Astrocyte (in vitro differentiated cells and primary cell): ENCODE results near the gene PRKCA. TPM values are rescaled to one million over a fixed set of nuclear protein-coding genes. Genes with fewer than 3 reads are reported as not detected.

Experiments
- DNase-seq: peaks from one replicate; pipeline ENCODE4 v3.0.0-alpha.2; 2010; ENCODE audit warnings: low read depth
- FAIRE-seq: peaks from 2 replicates; lab custom pipeline; 2011; peaks lifted over from hg19 to GRCh38; lab: Jason Lieb, UNC
- H2AFZ ChIP-seq: 2 replicates; pipeline ENCODE4 v1.6.0; 2012; ENCODE audit warnings: low read depth, low read length, inconsistent platforms
- H3K27ac ChIP-seq: 2 replicates; pipeline ENCODE4 v1.5.1; 2011; ENCODE audit warnings: low read depth, low read length, inconsistent platforms
- H3K27me3 ChIP-seq: 2 replicates; pipeline ENCODE4 v1.6.0; 2011; ENCODE audit warnings: low read length, inconsistent platforms; ENCODE audit not compliant: insufficient read depth
- H3K36me3 ChIP-seq: 2 replicates; pipeline ENCODE4 v1.5.1; 2011; ENCODE audit warnings: low read length, inconsistent platforms; ENCODE audit not compliant: insufficient read depth
- H3K4me1 ChIP-seq: 2 replicates; pipeline ENCODE4 v1.5.1; 2011; ENCODE audit warnings: low read length, inconsistent platforms; ENCODE audit not compliant: insufficient read depth
- H3K4me2 ChIP-seq: 2 replicates; pipeline ENCODE4 v1.6.0; 2012; ENCODE audit warnings: low read length, inconsistent platforms
- H3K4me3 ChIP-seq: 2 replicates; pipeline ENCODE4 v1.5.1; 2011; ENCODE audit warnings: low read depth, mild to moderate bottlenecking, low read length, inconsistent platforms; ENCODE audit not compliant: insufficient read depth
- H3K79me2 ChIP-seq: 2 replicates; pipeline ENCODE4 v1.6.0; 2012; ENCODE audit warnings: mild to moderate bottlenecking, low read length, inconsistent platforms; ENCODE audit not compliant: insufficient read depth
- H3K9ac ChIP-seq: 2 replicates; pipeline ENCODE4 v1.6.0; 2012; ENCODE audit warnings: mild to moderate bottlenecking, low read length, inconsistent platforms
- H3K9me3 ChIP-seq: 2 replicates; pipeline ENCODE4 v1.5.1; 2012; ENCODE audit warnings: low read depth, mild to moderate bottlenecking, low read length, inconsistent platforms; ENCODE audit not compliant: insufficient read depth
- H4K20me1 ChIP-seq: 2 replicates; pipeline ENCODE4 v1.6.0; 2012; ENCODE audit warnings: low read length, inconsistent platforms; ENCODE audit not compliant: insufficient read depth
- H3K27ac Mint-ChIP-seq: one replicate; pipeline ENCODE4 v1.8.0; 2021; ENCODE audit warnings: mild to moderate bottlenecking, mixed read lengths; ENCODE audit not compliant: unreplicated experiment
- H3K27me3 Mint-ChIP-seq: one replicate; pipeline ENCODE4 v1.8.0; 2021; ENCODE audit warnings: low read depth, mixed read lengths; ENCODE audit not compliant: unreplicated experiment
- H3K36me3 Mint-ChIP-seq: one replicate; pipeline ENCODE4 v1.8.0; 2021; ENCODE audit warnings: low read depth, mixed read lengths; ENCODE audit not compliant: unreplicated experiment
- H3K4me1 Mint-ChIP-seq: one replicate; pipeline ENCODE4 v1.8.0; 2021; ENCODE audit warnings: low read depth, mixed read lengths; ENCODE audit not compliant: unreplicated experiment
- H3K4me3 Mint-ChIP-seq: one replicate; pipeline ENCODE4 v1.8.0; 2021; ENCODE audit warnings: mild to moderate bottlenecking, moderate library complexity, mixed read lengths; ENCODE audit not compliant: unreplicated experiment
- H3K9me3 Mint-ChIP-seq: one replicate; pipeline ENCODE4 v1.8.0; 2021; ENCODE audit warnings: mild to moderate bottlenecking, mixed read lengths; ENCODE audit not compliant: unreplicated experiment
- CTCF ChIP-seq: IDR thresholded peaks from 2 replicates; pipeline ENCODE4 v1.5.1; 2011; ENCODE audit warnings: low read depth, mild to moderate bottlenecking, inconsistent platforms, low read length, moderate library complexity; ENCODE audit not compliant: insufficient read depth
- EZH2 ChIP-seq: IDR thresholded peaks from 2 replicates; pipeline ENCODE4 v1.6.1; 2012; ENCODE audit warnings: mild to moderate bottlenecking, low read length, inconsistent platforms; ENCODE audit not compliant: insufficient read depth
- total RNA-seq: library from RNA; stranded (reverse); gene quantifications from 2 replicates; pipeline ENCODE4 v1.2.1, GENCODE V29; 2021

PRKCA gene
- total RNA-seq, 1 donor from 2014 or later = 49.9 TPM

GRCh38 chr17:66849851-66850580 is 547.6 kb downstream of the PRKCA start:
- Histone ChIP-seq H3K9ac (no peak overlapping the region), H3K4me2 (no peak overlapping the region), H2AFZ (no peak overlapping the region), H3K27ac (no peak overlapping the region), H3K9me3 (no peaks in the 10 kb centered on the region), H3K79me2 (no peaks in the 10 kb centered on the region), H3K36me3 (no peaks in the 10 kb centered on the region), H3K27me3 (no peaks in the 10 kb centered on the region), H3K4me1 (no peaks in the 10 kb centered on the region), H3K4me3 (no peak overlapping the region), H4K20me1 (no peaks in the 10 kb centered on the region)
- H3K27ac Mint-ChIP-seq = no peak overlapping the region
- DNase-seq (no peak), FAIRE-seq (no peak)
- TF ChIP-seq EZH2 (no peak), CTCF (no peak)
- peaks cover 18% of the 10 kb centered on the region for H3K27me3 Mint-ChIP-seq
- no peak overlapping the region for H3K4me3 Mint-ChIP-seq
- no peaks in the 10 kb centered on the region for H3K36me3 Mint-ChIP-seq
- no peaks in the 10 kb centered on the region for H3K4me1 Mint-ChIP-seq
- H3K9me3 Mint-ChIP-seq = peaks cover 15% of the 10 kb centered on the region

DNA sequence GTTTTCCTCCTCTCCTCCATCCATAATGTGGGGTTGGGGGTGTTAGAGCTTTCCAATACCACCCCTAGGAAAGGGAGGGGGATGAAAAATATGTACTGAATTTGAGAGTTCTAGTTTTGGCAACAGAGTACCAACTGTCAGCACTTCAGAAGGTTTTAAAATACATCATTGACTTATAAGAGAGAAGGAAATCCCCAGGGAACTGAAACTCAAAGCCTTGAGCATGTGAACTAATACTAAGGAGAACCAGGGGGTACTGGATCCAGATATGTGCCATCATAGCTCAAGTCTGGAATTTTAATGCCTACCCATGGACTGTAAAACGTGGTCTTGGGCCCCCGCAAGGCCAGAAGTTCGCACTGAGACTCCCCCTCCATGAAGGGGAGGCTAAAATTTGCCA is 548.3 kb downstream of the PRKCA start:
- Histone ChIP-seq H3K4me3 (no peak overlapping the region), H3K36me3 (no peaks in the 10 kb centered on the region), H3K27ac (no peak overlapping the region), H4K20me1 (no peaks in the 10 kb centered on the region), H3K9ac (no peak overlapping the region), H3K9me3 (no peaks in the 10 kb centered on the region), H3K4me2 (no peak overlapping the region), H3K27me3 (no peaks in the 10 kb centered on the region), H2AFZ (no peak overlapping the region), H3K4me1 (no peaks in the 10 kb centered on the region), H3K79me2 (no peaks in the 10 kb centered on the region)
- H3K36me3 Mint-ChIP-seq = no peaks in the 10 kb centered on the region
- H3K27me3 Mint-ChIP-seq = peaks cover 18% of the 10 kb centered on the region
- H3K4me3 Mint-ChIP-seq = no peak overlapping the region
- TF ChIP-seq EZH2 = no peak
- TF ChIP-seq CTCF = no peak
- no peaks in the 10 kb centered on the region for H3K4me1 Mint-ChIP-seq
- FAIRE-seq (no peak), DNase-seq (no peak)
- peaks cover 15% of the 10 kb centered on the region for H3K9me3 Mint-ChIP-seq
- H3K27ac Mint-ChIP-seq = no peak overlapping the region

DNA sequence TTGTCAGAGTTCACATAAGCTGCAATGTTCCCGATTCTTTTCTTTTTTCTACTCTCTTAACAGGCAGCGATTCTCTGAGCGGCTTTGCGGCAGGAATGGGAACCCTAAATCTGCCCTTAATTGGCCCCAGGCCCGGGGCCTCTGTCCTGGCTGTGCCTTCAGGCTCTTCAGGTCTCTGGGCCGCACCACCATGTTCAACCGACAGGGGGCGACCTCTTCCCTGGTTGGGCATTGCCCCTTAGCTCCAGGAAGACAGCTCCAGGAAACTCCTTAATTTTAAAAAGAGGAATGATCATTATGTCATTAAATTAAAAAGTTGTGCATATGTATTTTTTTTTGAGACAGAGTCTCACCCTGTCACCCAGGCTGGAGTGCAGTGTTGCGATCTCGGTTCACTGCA is 552.8 kb downstream of the PRKCA start:
- no peak overlapping the region for H3K27ac ChIP-seq
- Mint-ChIP-seq H3K27me3 (peaks cover 22% of the 10 kb centered on the region), H3K36me3 (no peaks in the 10 kb centered on the region), H3K9me3 (peaks cover 6% of the 10 kb centered on the region), H3K4me1 (no peaks in the 10 kb centered on the region), H3K4me3 (no peak overlapping the region), H3K27ac (no peak overlapping the region)
- H3K4me2 ChIP-seq = no peak overlapping the region
- no peaks in the 10 kb centered on the region for H4K20me1 ChIP-seq
- TF ChIP-seq EZH2 (no peak), CTCF (no peak)
- no peak overlapping the region for H2AFZ ChIP-seq
- H3K4me1 ChIP-seq = no peaks in the 10 kb centered on the region
- no peak overlapping the region for H3K4me3 ChIP-seq
- DNase-seq = no peak
- H3K9ac ChIP-seq = no peak overlapping the region
- H3K36me3 ChIP-seq = no peaks in the 10 kb centered on the region
- H3K27me3 ChIP-seq = peaks cover 2% of the 10 kb centered on the region
- no peaks in the 10 kb centered on the region for H3K9me3 ChIP-seq
- FAIRE-seq = no peak
- H3K79me2 ChIP-seq = no peaks in the 10 kb centered on the region
